ENCODE measurements around the gene KCTD1.
"Not testable (repeated sequence)": the region's sequence is repeated elsewhere in the genome, so short reads cannot be mapped to it uniquely, and the experiment has no call there.

Gene KCTD1

DNA sequence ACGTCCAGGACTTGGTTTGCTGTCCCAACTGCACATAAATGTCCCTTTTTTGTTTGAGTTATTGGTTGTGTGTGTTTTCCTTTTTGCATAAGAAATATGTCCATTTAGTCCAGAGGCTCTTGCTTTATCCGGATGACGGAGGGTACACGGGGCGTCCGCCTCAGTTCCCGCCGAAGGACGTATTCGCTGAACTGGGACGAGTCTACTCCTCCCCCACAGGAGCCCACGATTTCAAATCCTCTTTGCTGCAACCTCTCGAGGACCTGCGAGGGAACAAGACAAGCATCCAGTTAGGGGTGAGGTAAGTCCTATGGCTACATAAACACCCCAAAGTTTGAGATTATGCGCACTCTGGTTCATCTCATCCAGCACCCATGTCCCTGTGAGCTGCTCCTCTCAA is 92.7 kb downstream of the KCTD1 start:
- DNase-seq: no peak

DNA sequence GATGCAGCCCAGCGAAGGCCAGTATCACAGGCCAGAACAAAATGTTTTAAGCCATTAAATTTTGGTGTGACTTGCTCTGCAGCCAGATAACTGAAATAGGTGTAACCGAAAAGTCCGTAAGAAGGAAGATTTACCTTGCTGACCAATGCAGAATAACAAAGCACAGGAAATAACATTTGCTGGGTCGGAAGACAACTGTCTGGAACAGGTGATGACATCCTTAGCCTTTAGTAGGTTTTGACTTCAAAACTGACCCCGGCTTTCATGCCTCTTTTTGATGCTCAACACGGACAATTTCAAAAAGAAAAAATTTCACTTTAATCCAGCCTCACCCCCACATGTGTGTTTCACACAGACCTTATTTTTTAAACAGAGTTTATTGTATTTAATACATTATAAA is 93.7 kb downstream of the KCTD1 start:
- DNase-seq: no peak

DNA sequence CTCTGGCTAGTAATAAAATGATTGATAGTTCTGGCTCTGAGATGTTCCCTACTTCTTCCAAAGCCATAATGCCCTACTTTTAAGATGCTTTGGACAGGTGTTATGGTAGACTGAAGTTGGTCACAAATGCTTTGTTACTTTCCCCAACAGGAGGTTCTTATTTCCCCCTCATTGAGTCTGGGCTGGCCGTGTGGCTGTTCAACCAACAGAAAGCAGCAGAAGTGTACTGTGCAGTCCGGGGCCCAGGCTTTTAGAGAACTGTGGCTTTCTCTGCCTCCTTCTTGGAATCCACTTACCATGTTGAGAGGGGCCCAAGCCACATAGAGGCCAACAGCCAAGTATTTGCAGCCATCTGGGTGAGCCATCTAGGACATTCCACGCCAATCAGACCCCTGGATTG is 94.2 kb downstream of the KCTD1 start:
- no peak for DNase-seq

DNA sequence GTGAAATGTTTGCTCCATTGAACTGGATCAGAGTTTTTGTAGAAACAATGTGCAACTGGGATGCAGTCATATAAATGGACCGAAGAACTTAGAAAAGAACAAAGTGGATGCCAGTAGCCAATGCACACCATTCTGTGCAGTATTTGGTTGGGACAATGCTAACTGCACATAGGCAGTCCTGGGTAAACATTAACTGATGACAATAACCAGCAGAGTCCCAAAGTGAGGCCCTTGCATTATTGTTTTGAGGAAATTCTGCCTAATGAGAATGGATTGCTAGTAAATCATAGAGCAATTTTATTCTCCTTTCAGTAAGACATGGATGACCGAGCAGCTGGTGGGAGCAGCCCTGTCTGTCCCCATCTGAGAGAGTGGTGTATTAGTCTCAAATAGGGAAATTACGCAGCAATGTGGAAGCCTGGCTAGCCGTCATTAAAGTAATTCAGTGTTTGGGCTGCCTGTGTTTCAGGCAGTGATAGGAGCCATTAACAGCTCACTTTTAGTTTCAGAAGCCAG is 94.9 kb downstream of the KCTD1 start:
- no peak for DNase-seq

DNA sequence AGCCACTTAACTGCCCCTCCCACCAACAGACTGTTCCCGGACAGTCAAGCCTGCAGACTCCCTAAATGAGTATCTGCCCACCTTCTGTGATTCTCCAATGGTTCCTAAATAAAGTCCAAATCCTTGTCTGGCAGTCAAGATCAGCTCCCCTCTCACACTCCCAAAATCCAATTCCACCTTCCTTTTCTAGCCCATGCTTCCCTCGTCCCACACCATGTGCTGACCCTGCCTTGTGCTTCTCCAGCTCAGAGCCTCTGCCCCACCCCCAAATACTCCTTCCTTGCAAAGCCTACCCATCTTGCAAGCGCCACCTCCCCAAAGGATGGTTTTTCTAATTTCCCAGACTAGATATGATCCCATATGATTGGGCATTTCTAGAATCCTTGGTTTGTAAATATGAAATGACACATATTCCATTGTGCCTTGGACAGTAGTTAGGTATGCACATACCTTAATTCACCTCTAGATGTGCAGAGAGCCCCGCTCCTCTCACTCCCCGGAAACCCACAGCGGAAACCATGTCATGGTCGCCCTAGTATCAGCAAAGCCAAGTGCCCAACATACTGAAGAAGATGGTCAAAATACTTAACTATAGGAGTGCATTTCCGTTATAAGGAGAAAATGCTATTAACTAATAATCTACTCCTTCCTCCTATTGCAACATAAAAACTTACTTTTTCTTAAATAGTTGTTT is 97.2 kb downstream of the KCTD1 start:
- DNase-seq: no peak

DNA sequence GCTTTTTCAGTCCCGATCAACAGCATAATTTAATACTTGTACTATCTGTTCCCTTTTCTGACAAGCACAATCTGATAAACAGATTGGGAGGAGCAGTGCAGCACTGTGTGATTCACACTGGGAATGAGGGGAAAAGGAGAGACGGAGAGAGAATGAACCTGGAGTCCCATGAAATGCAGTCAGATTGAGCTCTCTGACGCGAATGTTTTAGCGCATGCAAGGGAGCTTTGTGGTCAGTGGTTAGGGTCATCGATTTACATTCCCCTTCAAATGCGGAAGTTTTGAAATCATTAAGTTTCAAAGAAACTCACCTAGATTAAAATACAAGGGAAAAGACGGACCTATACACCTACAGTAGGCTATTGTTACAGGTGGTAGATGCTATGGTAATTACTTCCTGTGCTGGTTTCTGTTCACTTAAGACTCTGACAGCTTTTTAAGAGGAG is 99.6 kb downstream of the KCTD1 start:
- DNase-seq: no peak

DNA sequence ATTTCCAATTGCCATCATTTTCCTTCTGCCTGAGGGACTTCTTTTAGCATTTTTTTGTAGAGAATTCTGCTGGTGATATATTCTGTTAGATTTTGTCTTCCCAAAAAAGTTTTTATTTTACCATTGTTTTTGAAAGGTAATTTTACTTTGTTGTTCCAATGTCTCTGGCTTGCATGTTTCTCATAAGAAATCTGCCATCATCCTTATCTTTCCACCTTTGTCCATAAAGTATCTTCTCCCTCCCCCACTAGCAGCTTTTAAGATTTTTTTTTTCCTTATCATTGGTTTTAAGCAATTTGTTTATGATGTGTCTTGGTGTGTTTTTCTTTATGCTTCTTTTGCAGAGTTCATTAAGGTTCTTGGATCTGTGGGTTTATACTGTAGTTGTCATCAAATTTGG is 104.5 kb downstream of the KCTD1 start:
- no peak for DNase-seq

DNA sequence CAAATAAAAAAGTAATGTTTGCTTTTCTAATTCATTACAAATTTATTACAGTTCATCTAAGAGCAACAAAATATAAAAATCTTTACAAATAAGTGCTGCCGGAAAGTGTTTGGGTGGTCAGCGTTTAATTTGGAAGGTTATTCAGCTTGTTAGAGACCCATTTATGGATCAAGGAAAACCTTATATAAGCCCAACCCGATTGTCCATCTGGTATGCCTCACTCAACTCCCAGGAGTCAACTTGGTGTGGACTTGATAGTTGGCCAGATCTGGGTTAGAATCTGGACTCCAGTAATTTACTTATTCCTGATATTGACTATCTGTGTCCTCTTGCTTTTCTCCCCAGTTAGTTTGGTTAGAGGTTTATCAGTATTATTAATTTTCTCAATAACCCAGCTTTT is 106.2 kb downstream of the KCTD1 start:
- no peak for DNase-seq

DNA sequence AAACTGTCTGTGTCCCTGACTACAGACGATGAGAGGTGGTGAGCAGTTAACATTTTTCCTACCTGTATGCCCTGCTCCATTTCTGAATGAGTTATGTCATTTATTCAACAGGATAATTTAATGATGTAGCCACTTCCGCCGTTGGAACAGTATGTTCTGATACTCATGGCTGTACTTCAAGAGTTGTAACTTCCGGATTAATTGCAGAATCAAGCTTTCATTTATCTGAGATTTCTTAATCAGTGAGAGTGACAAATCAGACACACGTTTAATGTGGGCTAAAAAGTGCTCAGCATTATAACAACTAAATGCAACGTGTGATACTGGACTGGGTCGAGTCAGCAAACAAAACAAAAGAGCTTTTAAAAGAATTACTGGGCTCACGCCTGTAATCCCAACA is 107.7 kb downstream of the KCTD1 start:
- DNase-seq: no peak

DNA sequence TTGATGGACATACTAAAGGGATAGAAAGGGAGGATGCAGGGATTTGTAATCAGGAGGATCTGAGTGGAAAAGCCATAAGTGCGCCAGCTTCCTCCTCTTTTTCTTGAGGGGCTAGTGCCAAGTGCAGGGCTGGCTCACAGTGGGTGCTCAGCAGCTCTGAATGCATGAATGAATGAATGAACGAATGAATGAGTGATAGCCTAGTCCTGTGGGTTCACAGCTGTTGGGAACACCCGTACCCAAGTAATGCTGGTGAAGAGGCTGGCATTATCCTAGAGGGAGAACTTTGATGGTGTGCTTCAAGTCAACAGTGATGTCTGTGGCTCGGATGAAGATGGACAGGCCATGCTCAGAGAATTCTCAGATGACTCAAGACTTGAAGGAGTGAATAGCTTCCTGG is 108.8 kb downstream of the KCTD1 start:
- DNase-seq: no peak

DNA sequence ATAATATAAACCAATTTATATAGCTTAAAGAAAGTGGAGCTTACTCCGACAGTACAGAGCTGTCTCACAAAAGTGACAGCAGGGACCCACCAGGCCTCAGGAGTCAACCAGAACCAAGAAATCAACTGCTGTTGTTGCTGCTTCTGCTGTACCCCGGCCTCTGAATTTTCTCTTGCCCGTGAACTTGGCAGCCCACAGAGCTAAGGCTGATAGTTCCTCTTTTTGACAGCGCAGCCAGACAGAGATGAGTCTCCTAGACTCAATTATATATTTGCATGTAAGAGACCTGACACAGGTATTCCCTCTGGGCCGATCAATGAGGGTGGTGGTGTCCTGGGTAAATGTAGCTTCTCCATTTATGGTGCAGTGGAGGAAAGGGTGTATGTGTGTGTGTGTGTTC is 109.4 kb downstream of the KCTD1 start:
- no peak for DNase-seq

DNA sequence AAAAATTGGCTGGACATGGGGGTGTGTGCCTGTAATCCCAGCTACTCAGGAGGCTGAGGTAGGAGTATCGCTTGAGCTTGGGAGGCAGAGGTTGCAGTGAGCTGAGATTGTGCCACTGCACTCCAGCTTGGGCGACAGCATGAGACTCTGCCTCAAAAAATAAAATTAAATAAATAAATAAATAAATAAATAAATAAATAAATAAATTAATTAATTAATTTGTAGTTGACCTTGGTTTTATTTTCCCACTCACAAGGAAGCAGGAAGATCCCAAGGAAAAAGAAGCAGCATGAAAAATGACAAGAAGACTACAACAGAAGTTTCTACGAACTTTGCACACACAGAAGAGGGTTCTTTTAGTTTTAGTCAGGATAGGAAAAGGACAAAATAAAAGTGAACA is 110.7 kb downstream of the KCTD1 start:
- not testable (repeated sequence) for DNase-seq

DNA sequence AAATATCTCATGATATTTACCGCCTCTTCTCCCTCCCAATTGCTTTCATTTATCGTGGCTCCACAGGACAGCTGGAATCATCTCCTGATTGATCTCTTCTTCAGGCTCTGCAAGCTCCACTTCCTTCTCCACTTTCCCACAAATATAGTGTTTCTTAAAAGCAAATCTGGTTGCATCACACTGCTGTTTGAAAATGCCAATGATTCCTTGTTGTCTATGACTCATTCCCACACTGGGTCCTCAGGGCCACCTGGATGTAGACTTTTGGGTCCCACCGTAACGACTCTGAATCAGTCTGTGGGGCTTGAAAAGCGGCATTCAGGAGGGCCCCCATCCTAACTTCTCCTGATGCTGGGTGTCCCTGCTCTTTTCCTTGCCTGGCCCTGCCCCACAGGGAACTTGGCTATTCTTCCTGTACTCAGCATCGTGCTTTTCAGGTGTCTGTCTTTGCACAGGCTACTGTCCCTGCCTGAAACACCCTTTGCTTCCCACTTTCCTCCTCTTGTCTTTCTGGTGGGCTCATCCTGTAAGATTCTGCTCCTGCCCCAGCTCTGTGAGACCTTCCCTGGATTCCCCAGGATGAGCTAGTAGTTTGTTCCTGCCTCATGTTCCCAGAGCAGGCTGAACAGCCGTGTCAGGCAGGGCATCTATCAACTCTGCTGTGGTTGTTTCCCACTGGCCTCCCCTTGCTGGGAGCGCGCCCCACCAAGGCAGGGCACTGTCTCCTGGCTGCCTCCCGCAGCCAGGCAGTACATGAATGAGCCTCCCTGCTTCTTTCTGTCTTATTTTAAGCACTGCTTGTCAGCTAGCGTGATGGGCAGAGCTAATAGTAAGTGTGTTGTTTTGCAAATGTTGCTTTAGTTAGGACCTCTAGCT is 111.9 kb downstream of the KCTD1 start:
- DNase-seq: no peak

DNA sequence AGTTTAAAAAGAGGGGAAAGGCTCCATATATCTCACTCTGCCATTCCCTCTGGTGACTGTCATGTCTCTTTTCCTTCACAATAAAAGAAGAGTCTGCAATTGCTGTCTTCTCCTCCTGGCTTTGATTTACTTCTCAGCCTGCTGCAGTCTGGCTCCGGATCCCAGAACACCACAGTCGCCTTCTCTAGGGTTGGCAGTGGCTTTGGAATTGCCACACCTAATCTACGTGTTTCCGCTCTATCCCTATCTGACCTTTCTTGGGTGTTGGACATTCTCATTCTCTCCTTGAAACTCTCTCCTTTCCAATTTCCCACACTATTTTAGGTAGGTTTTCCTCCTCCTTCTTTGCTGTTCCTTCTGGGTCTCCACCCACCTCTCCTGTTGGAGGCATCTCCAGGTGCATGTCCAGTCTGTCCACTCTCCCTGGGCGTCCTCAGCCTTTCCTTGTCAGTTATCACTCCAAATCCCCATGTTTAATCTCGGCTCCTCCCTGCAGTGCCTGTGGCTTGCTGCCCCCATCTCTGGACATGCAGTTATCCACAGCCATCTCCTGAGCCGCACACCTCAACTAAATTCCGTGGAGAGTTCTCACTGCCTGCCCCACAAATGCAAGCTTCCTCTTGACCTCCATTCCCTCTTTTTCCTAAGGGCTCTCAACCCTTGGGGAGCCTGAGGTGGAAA is 112.8 kb downstream of the KCTD1 start:
- no peak for DNase-seq

DNA sequence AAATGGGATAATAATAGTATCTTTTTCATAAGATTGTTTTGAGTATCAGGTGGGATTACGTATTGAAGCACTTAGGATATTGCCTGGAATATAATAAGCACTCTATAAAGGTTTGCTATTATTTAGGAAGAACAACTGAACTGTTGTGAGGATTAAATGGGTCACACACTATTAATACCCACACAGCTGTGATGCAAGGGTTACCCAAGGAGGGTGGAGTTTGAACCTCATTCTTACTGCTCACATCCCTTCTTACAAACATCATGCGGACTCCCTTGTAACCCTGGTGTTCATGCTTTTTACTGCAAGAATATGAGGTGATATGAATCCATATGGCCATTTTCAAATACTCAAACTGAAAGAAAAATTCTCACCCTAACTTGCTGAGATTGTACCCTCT is 113.5 kb downstream of the KCTD1 start:
- DNase-seq: no peak

DNA sequence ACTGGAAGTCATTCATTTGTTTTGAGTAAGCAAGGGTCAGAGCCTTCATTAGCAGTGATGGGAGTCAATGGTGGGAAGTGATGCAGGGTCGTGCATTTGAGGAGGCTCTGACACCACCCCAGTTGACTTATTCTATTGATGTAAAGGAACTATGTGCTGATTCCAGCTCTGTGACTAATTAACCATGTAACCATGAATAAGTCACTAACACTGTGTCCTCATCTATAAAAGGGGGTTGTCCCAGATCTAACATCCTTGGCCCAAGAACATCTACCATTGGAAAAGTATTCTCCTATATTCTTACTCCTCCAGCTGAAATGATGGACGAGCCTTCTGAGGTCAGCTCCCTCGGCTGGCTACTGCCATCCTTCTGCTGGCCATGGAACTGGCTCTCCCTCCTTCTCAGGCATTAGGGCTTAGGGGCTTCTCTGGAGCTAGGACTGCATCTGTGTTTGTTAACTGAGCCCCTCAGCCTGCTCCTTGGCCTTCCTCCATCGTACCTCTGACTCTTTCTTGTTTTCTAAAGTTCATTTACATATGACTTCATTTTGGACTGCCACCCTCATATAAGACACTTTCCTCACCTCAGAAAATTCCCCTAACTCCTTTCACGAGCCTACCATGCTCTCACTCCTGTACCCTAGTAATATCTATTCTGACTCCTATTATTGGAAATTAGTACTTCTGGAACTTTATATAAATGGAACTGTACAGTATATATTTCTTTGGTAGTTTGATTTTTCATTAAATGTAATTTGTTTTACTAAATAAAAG is 115.5 kb downstream of the KCTD1 start:
- DNase-seq: no peak

DNA sequence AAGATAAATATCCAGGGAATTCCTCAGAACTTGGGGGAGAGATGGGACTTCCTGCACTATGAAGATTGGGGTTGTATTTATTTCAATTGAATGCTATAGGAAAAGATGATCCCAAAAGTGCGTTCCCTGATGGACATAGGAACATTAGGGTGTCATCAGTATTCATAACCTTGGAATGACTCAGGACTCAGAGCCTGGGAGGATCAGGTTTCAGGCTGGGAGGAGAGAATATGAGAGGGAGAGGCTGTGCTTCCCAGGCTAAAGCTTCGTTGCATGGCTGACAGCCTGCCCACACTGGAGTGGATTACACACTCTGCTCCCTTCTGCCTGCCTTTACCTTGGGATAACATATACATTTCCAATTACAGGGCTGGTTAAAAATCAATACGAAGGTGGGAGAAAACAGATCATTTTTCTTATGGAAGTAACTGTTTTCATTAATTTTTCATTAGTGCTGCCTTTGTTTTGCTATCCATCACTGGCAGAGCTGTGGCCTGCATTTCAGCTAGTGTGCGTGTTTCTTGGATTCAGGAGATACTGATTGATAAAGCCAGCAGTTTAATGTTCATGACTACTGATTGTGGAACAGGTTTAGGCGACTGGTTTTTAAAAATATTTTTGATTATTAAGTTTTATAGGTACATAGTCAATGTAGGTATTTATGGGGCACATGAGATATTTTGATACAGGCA is 118.7 kb downstream of the KCTD1 start:
- no peak for DNase-seq

DNA sequence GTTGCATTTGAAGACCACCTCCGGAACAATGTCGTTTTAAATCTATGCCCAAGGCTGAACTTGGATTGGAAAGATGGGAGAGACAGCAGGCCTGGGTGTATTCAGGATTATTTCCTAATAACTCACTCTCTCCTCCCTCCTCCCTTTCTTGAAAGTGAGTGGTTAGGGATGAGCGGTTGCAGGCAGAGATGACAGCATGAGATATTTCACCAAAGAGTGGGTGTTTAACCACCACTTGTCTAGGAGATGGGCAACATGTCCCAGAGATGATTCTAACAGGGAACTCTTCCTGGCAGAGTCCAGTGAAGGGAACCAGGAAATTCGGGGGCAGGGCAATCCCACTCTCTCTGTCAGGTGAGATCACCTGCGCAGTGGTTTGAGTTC is 123.2 kb downstream of the KCTD1 start:
- DNase-seq: no peak

DNA sequence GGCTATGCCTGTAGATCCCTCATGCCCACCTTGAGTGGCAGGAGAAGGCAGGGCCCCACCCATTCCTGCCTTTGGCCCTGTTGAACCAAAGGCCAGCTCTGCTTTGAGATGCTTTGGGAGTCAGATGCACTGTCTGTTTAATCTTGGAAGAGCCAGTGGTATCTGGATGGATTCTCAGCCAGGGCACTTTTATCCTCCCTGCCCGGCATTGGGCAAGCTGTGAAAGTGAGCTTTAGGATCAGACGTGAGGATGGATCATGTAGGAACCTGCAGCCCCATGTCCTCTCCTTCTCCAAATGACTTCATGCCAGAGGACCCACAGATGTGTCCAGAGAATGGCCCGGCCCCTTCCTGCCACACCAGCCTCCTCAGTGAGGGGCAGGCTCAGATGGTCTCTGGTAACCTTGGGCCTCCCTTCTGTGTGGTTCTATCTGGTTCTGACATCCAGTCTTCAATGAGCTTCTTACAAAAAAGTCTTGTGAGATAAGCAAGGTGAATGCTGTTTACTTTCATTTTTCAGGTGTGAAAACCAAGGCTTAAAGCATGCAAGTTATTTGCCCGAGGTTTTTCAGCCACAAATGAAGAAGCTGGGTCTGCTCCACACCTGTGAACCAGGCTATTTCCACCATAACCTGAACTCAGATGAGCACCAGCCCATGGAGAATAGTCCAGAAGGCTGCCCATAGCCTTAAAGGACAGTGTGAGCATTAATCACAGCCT is 123.8 kb downstream of the KCTD1 start:
- DNase-seq: no peak

DNA sequence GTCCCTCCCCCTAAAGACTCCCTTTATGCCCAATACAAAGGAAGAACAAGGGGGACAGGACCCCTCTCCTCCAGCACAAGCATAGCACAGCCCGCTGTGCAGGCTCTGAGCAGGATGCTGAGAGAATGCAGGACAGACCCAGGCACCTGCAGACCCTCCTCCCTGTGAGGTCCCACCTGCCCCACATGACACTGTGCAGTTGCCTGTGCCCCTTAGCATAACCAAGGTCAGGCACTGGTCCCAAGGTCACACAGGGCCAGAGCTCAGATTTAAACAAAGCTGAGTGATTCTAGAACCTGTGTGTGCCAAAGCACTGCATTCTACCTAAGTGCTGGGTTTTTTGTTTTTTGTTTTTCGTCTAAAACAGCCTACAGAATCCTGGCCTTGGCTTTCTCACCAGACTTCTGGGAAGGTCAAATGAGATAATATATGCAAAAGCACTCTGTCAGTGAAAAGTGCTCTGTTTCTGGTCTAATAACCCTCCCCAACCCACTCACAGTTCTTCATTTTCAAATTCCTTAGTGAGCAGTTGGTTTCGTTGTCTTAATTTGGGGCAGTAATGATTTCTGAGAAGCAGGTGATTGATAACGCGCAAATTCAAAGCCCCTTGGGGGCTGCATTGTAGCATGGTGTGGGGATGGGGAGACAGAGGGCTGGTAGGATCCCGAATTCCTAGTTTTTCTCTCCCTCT is 125.7 kb downstream of the KCTD1 start:
- DNase-seq: no peak

DNA sequence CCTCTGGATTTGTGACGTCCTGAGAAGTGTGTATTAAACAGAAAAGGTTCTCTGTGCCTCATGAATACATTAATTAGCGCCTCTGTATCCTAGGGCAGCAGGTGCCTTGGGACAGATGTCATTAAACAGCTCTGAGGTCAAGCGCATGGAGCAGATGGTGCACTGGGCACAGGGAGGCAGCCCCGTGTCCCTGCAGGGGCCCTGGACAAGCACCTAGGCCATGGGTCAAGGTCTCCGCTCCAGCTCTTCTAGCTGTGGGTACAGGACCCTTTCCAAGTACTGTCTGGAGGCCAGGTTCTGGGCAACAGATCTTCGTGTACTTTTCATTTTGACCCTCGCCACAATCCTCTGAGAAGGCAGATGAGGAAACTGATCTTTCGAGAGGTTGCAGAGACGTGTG is 126.4 kb downstream of the KCTD1 start:
- no peak for DNase-seq

All from DMS79 (cell line).